Uterus (tissue), 4 donors: ENCODE data around the gene MAP1S. TPM values are rescaled to one million over a fixed set of nuclear protein-coding genes. Genes with fewer than 3 reads are reported as not detected.

Experiments
- DNase-seq, 2 donors: peaks; one replicate each; pipeline ENCODE4 v3.0.0-alpha.2; 2019 to 2020
- H3K27ac ChIP-seq, 2 donors: fragments of 200-600 bp; sonication (generic); 1 replicate in 1 of 2; 2 replicates in 1 of 2; pipeline ENCODE4 v1.5.1; 2016 to 2018
- H3K27me3 ChIP-seq, 2 donors: fragments of 200-600 bp; sonication (generic); one replicate each; pipeline ENCODE4 v1.5.1; 2018 to 2019; ENCODE audit warnings: control low read depth in 1 of 2
- H3K36me3 ChIP-seq, 2 donors: fragments of 200-600 bp; sonication (generic); one replicate each; pipeline ENCODE4 v1.5.1; 2019; ENCODE audit warnings: control low read depth in 1 of 2
- H3K4me1 ChIP-seq, 2 donors: fragments of 200-600 bp; sonication (generic); one replicate each; pipeline ENCODE4 v1.5.1; 2018 to 2019; ENCODE audit warnings: control low read depth in 1 of 2
- H3K4me3 ChIP-seq, 2 donors: fragments of 200-600 bp; sonication (generic); 1 replicate in 1 of 2; 2 replicates in 1 of 2; pipeline ENCODE4 v1.5.1; 2018 to 2019; ENCODE audit warnings: mild to moderate bottlenecking in 1 of 2
- H3K9me3 ChIP-seq, 2 donors: fragments of 200-600 bp; sonication (generic); one replicate each; pipeline ENCODE4 v1.5.1; 2019; ENCODE audit warnings: control low read depth in 1 of 2
- CTCF ChIP-seq, 4 experiments: fragments of 200-600 bp in 2 of 4; fragments of 450-650 bp in 2 of 4; sonication (generic) in 2 of 4; IDR thresholded peaks; one replicate each; pipeline ENCODE4 v1.5.1; 2016 to 2019; ENCODE audit warnings: antibody characterized with exemption in 4 of 4, mild to moderate bottlenecking in 2 of 4, moderate library complexity in 1 of 4
- POLR2A ChIP-seq, 2 donors: fragments of 450-650 bp; IDR thresholded peaks; one replicate each; pipeline ENCODE4 v1.6.1; 2016; ENCODE audit warnings: antibody characterized with exemption in 2 of 2, mild to moderate bottlenecking in 1 of 2, moderate library complexity in 1 of 2
- intact Hi-C: fragments of 100-400 bp; cut with DNase I; formaldehyde crosslinking; loops from one replicate; pipeline ENCODE4 v1.15.1; 2023; ENCODE audit warnings: low total_unique reads
- total RNA-seq, 4 donors: library from RNA; depleted of rRNA in 3 of 4; stranded (reverse); fragments of >200 nt in 3 of 4; gene quantifications; one replicate each; pipeline versions ENCODE4 v1.1.0 to v1.2.4, GENCODE V29; 2014 to 2023
- donor health status: DM: yes; HTN: yes; CAD: no.

MAP1S gene
- total RNA-seq, 4 donors from 2014 or later = 6.2 to 78.7 (median 50.3) TPM

GRCh38 chr19:17747205-17748098 is 28.2 kb downstream of the MAP1S start:
- no peak for TF ChIP-seq POLR2A (IDR thresholded peaks at IDR 0.05)
- TF ChIP-seq CTCF (IDR thresholded peaks at IDR 0.05) = no peak

GRCh38 chr19:17748884-17749638 is 29.8 kb downstream of the MAP1S start:
- H3K4me3 ChIP-seq = no peak overlapping the region
- intact Hi-C loops = no loop called here
- H3K9me3 ChIP-seq = no peaks in the 10 kb centered on the region
- TF ChIP-seq CTCF (IDR thresholded peaks at IDR 0.05) (no peak), POLR2A (IDR thresholded peaks at IDR 0.05) (no peak)
- DNase-seq = no peak
- peaks cover 0 to 5% of the 10 kb centered on the region in 2 donors for H3K4me1 ChIP-seq
- no peak overlapping the region for H3K27ac ChIP-seq
- H3K27me3 ChIP-seq = no peaks in the 10 kb centered on the region
- no peaks in the 10 kb centered on the region for H3K36me3 ChIP-seq

More at GRCh38 chr19:17747205-17748098, 28.2 kb downstream of the MAP1S start:
- intact Hi-C loops = no loop called here
- Histone ChIP-seq H3K27me3 (no peaks in the 10 kb centered on the region), H3K27ac (no peak overlapping the region), H3K9me3 (no peaks in the 10 kb centered on the region), H3K36me3 (no peaks in the 10 kb centered on the region), H3K4me1 (peaks cover 0 to 5% of the 10 kb centered on the region in 2 donors), H3K4me3 (peak overlapping the region in 1 of 2 donors; percentile 45)
- DNase-seq = peak; percentile 85 to 86

- no peak overlapping the region for H3K27ac ChIP-seq
- no peak for TF ChIP-seq CTCF (IDR thresholded peaks at IDR 0.05)
- TF ChIP-seq POLR2A (IDR thresholded peaks at IDR 0.05) = no peak
- H3K4me1 ChIP-seq = peaks cover 0 to 5% of the 10 kb centered on the region in 2 donors
- no peak overlapping the region for H3K4me3 ChIP-seq
- no peaks in the 10 kb centered on the region for H3K36me3 ChIP-seq
- DNase-seq = no peak
- intact Hi-C loops = no loop called here
- H3K27me3 ChIP-seq = no peaks in the 10 kb centered on the region
- H3K9me3 ChIP-seq = no peaks in the 10 kb centered on the region
Measured at GRCh38 chr19:17749912-17750317, 30.6 kb downstream of the MAP1S start.

- H3K4me3 ChIP-seq = no peak within 1 kb of the TSS
- H3K9me3 ChIP-seq = no peaks in the 10 kb centered on the region
- H3K4me1 ChIP-seq = peaks cover 0 to 5% of the 10 kb centered on the region in 2 donors
- H3K27ac ChIP-seq = no peak within 1 kb of the TSS
- DNase-seq = no peak
- no peaks in the 10 kb centered on the region for H3K27me3 ChIP-seq
- H3K36me3 ChIP-seq = no peaks in the 10 kb centered on the region
- intact Hi-C loops = no loop called here
- TF ChIP-seq CTCF (IDR thresholded peaks at IDR 0.05) (no peak), POLR2A (IDR thresholded peaks at IDR 0.05) (no peak)
Measured at GRCh38 chr19:17751103-17751911, 32.0 kb downstream of the MAP1S start, which contains the start of gene FCHO1. TSS of gene FCHO1 (plus strand) at chr19:17751477. CDS start at chr19:17755165, 3,688 bp downstream.
